ENCODE data around the gene PPP1R26. TPM values are rescaled to one million over a fixed set of nuclear protein-coding genes. Genes with fewer than 3 reads are reported as not detected.

PPP1R26 gene
- total and polyA plus RNA-seq, 7 donors = 2.0 to 9.5 (median 3.8) TPM

DNA sequence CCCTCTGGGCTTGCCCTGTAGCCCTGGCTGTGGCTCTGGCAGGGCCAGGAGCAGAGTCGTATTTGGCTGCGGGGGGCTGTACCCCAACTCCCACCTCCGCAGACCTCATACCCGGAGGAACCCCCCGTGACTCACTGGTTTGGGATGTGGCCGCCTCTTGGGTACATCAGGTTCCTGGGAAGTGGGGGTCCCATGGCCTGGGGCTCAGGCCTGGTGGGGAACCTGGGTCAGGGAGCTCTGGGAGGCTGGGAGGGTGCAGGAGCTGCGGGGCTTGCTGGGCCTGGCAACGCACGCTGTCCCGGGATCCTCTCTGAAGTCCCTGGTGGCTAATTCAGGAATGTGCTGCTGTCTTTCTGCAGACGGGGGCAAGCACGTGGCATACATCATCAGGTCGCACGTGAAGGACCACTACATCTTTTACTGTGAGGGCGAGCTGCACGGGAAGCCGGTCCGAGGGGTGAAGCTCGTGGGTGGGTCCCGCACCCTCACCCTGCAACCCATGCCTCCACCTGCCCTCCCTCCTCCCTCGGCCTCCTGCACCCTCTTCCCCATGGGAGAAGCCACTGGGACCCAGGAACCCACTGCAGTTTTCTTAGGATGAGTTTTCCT, 44.0 kb downstream of the PPP1R26 start:
- 60 to 67% (median 61%) methylated on average over 19 to 21 of the region's 21 CpGs for WGBS, 3 donors
- no peaks in the 10 kb centered on the region for H3K4me1 ChIP-seq
- H3K27me3 ChIP-seq (ENCODE audit: insufficient read depth in 3 of 3, low read length in 2 of 3) = peaks cover 0 to 23% (median 7%) of the 10 kb centered on the region in 3 donors
- intact Hi-C loops (cut with DNase I) = no loop called here
- no peak overlapping the region for H3K4me3 ChIP-seq
- H3K27ac ChIP-seq = no peak overlapping the region
- TF ChIP-seq, protein P1, sequence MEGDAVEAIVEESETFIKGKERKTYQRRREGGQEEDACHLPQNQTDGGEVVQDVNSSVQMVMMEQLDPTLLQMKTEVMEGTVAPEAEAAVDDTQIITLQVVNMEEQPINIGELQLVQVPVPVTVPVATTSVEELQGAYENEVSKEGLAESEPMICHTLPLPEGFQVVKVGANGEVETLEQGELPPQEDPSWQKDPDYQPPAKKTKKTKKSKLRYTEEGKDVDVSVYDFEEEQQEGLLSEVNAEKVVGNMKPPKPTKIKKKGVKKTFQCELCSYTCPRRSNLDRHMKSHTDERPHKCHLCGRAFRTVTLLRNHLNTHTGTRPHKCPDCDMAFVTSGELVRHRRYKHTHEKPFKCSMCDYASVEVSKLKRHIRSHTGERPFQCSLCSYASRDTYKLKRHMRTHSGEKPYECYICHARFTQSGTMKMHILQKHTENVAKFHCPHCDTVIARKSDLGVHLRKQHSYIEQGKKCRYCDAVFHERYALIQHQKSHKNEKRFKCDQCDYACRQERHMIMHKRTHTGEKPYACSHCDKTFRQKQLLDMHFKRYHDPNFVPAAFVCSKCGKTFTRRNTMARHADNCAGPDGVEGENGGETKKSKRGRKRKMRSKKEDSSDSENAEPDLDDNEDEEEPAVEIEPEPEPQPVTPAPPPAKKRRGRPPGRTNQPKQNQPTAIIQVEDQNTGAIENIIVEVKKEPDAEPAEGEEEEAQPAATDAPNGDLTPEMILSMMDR (IDR thresholded peaks at IDR 0.05) = no peak
- DNase-seq (no peak), ATAC-seq (no peak)
- no peaks in the 10 kb centered on the region for H3K9me3 ChIP-seq
- no peaks in the 10 kb centered on the region for H3K36me3 ChIP-seq (ENCODE audit: insufficient read depth in 1 of 2, low read depth in 1 of 2)

DNA sequence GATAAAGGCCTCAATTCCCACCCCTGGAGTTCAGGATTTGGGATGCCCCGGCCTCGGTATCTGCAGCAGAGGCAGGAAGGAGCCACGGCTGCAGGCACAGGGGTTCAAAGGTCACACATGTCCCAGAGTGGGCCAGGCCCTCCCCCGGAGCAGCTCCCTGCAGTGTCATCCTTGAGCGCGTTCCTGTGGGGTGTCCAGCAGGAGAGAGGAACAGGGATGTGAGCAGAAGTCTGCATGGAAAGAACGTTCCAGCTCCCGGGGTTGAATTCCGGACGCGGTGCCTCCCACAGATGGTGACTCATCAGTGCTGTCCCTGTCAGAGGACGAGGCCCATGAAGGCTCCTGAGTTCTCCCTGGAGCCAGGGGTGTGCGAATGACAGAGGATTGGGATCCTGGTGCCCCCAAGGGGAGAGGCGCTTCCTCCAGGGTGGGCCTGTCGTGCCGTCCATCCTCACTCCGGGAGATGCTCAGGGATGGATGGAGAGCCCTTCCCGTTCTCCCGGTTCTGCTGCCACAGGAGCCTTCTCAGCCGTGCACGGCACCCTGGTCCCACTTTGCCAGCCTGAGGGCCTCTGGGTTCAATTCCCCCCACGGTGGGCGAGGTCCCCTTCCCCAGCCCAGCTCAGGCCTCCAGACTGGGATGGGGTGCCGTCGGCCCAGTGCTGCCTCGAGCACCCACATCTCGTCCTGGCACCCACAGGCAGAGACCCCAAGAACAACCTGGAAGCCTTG, 44.7 kb downstream of the PPP1R26 start:
- 59 to 63% (median 63%) methylated on average over 27 of the region's 27 CpGs for WGBS, 3 donors
- H3K36me3 ChIP-seq (ENCODE audit: insufficient read depth in 1 of 2, low read depth in 1 of 2) = no peaks in the 10 kb centered on the region
- H3K4me3 ChIP-seq = no peak overlapping the region
- peaks cover 0 to 26% (median 7%) of the 10 kb centered on the region in 3 donors for H3K27me3 ChIP-seq (ENCODE audit: insufficient read depth in 3 of 3, low read length in 2 of 3)
- intact Hi-C loops (cut with DNase I) = no loop called here
- no peak for ATAC-seq
- H3K9me3 ChIP-seq = no peaks in the 10 kb centered on the region
- no peak for DNase-seq
- H3K4me1 ChIP-seq = no peaks in the 10 kb centered on the region
- H3K27ac ChIP-seq = no peak overlapping the region
- TF ChIP-seq, protein P1 (IDR thresholded peaks at IDR 0.05) = no peak

DNA sequence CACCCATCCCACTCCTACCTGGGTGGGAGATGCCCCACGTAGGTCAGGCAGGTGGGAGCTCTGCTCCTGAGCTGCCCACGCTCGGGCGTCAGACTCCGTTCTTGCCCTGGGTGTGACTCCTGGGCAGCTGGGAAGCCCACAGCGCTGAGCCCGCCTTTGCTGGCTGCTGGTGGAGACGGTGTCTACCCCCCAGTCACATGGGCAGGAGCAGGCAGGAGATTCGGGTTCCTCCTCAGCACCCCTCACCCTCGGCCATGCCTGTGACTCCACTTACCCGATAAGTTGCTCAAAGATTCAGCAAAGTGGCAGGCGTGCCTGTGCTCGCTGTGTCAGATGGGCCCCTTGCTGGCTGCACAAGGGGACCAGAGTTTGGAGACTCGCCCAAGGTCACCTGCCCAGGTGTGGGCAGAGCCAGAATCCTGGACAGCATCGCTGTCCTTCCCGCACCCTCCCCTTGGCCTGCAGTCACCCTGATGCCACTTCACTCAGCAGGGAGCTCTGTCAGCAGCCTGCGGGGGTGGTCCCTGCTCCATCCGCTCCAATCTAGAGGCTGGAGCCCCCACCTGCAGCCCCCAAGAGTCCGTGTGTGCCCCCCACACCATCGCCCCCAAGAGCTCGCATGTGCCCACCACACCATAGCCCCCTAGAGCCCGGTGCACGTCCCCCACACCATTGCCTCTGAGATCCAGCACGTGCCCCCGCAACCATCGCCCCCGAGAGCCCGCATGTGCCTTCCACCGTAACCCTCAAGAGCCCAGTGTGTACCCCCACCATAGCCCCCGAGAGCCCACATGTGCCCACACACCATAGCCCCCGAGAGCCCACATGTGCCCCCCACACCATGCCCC, 45.9 kb downstream of the PPP1R26 start:
- Histone ChIP-seq H3K27me3 (ENCODE audit: insufficient read depth in 3 of 3, low read length in 2 of 3) (peaks cover 0 to 34% (median 8%) of the 10 kb centered on the region in 3 donors), H3K9me3 (no peaks in the 10 kb centered on the region), H3K4me1 (no peaks in the 10 kb centered on the region), H3K4me3 (no peak overlapping the region), H3K27ac (no peak overlapping the region), H3K36me3 (ENCODE audit: insufficient read depth in 1 of 2, low read depth in 1 of 2) (no peaks in the 10 kb centered on the region)
- WGBS, 3 donors = 77 to 80% (median 79%) methylated on average over 30 to 31 of the region's 31 CpGs
- no peak for DNase-seq
- no peak for ATAC-seq
- intact Hi-C loops (cut with DNase I) = no loop called here
- TF ChIP-seq, protein P1 (IDR thresholded peaks at IDR 0.05) = no peak

DNA sequence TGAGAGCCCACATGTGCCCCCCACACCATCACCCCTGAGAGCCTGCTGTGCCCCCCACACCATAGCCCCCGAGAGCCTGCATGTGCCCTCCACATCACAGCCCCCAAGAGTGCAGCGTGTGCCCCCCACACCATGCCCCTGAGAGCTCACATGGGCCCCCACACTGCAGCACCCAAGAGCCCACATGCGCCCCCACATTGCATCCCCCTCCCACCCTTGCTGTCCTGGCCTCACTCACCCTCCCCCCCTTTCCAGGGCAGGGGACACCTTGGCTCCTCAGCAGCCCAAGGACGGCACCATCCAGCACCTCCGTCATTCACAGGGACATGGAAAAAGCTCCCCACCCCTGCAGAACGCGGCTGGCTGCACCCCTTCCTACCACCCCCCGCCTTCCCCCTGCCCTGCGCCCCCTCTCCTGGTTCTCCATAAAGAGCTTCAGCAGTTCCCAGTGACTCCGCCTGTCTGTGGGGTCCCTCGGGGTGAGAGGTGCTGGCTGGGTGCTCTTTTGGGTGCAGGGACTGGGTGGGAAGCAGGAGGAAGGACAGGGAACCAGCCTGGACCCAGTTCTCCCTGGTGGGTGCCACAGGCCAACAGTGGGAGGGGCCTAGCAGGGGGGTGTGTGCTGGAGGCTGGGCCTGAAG, 46.6 kb downstream of the PPP1R26 start:
- TF ChIP-seq, protein P1 (IDR thresholded peaks at IDR 0.05) = no peak

More for the DNA sequence above, 46.6 kb downstream of the PPP1R26 start:
- ATAC-seq (no peak), DNase-seq (no peak)
- no peak overlapping the region for H3K4me3 ChIP-seq
- intact Hi-C loops (cut with DNase I) = no loop called here
- H3K9me3 ChIP-seq = no peaks in the 10 kb centered on the region
- peaks cover 0 to 42% (median 8%) of the 10 kb centered on the region in 3 donors for H3K27me3 ChIP-seq (ENCODE audit: insufficient read depth in 3 of 3, low read length in 2 of 3)
- H3K4me1 ChIP-seq = no peaks in the 10 kb centered on the region
- 73 to 76% (median 73%) methylated on average over 10 to 11 of the region's 11 CpGs for WGBS, 3 donors
- H3K36me3 ChIP-seq (ENCODE audit: insufficient read depth in 1 of 2, low read depth in 1 of 2) = no peaks in the 10 kb centered on the region
- no peak overlapping the region for H3K27ac ChIP-seq
